GM18502 (cell line): Measurements from ENCODE around the gene AMBN.

Experiments
- ATAC-seq: cut with Tn5 transposase; IDR thresholded peaks from one replicate; pipeline ENCODE4 v1.9.1; 2021; ENCODE audit warnings: mild to moderate bottlenecking; ENCODE audit not compliant: unreplicated experiment, poor library complexity

The AMBN gene

GRCh38 chr4:70591955-70592582, at the start of gene AMBN:
Gene AMBN (plus strand): TSS chr4:70592256. CDS start chr4:70592359, 103 bp downstream.
- ATAC-seq, result no peak

GRCh38 chr4:70544279-70544868, 47.7 kb upstream of the AMBN start:
- ATAC-seq, result peak; percentile 75

GRCh38 chr4:70556856-70557255, 35.2 kb upstream of the AMBN start:
- no peak for ATAC-seq

- peak; percentile 65 for ATAC-seq
Observed at GRCh38 chr4:70559211-70559830, 32.7 kb upstream of the AMBN start.

- ATAC-seq, result no peak
Observed at GRCh38 chr4:70559924-70560323, 32.1 kb upstream of the AMBN start.

- ATAC-seq, result no peak
Observed at GRCh38 chr4:70564033-70564432, 28.0 kb upstream of the AMBN start.

- ATAC-seq, result no peak
Observed at GRCh38 chr4:70570796-70571195, 21.3 kb upstream of the AMBN start.

GRCh38 chr4:70571772-70572171, 20.3 kb upstream of the AMBN start:
- ATAC-seq, result no peak

- no peak for ATAC-seq
Observed at GRCh38 chr4:70575964-70576363, 16.1 kb upstream of the AMBN start.

GRCh38 chr4:70577220-70577927, 14.7 kb upstream of the AMBN start:
- ATAC-seq, result no peak

- no peak for ATAC-seq
Observed at GRCh38 chr4:70581980-70582379, 10.1 kb upstream of the AMBN start.

- no peak for ATAC-seq
Observed at GRCh38 chr4:70583952-70584834, 7.9 kb upstream of the AMBN start.

GRCh38 chr4:70586841-70587240, 5.2 kb upstream of the AMBN start:
- ATAC-seq, result no peak

- ATAC-seq, result peak; percentile 97
Observed at GRCh38 chr4:70589785-70590184, 2.3 kb upstream of the AMBN start.

GRCh38 chr4:70594196-70594595, 2.1 kb downstream of the AMBN start:
- no peak for ATAC-seq

GRCh38 chr4:70600305-70600704, 8.2 kb downstream of the AMBN start:
- no peak for ATAC-seq

GRCh38 chr4:70600977-70601376, 8.9 kb downstream of the AMBN start:
- peak; percentile 16 for ATAC-seq

- ATAC-seq, result peak; percentile 99
Observed at GRCh38 chr4:70601422-70602039, 9.5 kb downstream of the AMBN start.

GRCh38 chr4:70603856-70604255, 11.8 kb downstream of the AMBN start:
- no peak for ATAC-seq

- no peak for ATAC-seq
Observed at GRCh38 chr4:70606459-70606858, 14.4 kb downstream of the AMBN start.
